HFFc6 (cell line): ENCODE measurements around the gene GNB1. TPM values are rescaled to one million over a fixed set of nuclear protein-coding genes. Genes with fewer than 3 reads are reported as not detected.

Experiments
- DNase-seq: peaks from one replicate; pipeline ENCODE4 v3.0.0-alpha.2; 2018
- H3K27ac Mint-ChIP-seq: 2 replicates; pipeline ENCODE4 v1.8.0; 2020; ENCODE audit warnings: mild to moderate bottlenecking, mixed read lengths
- H3K27me3 Mint-ChIP-seq: 2 replicates; pipeline ENCODE4 v1.8.0; 2021; ENCODE audit warnings: mild to moderate bottlenecking, moderate library complexity, mixed read lengths; ENCODE audit not compliant: insufficient read depth
- H3K36me3 Mint-ChIP-seq: 2 replicates; pipeline ENCODE4 v1.8.0; 2021; ENCODE audit warnings: low read depth, mixed read lengths
- H3K4me1 Mint-ChIP-seq: 2 replicates; pipeline ENCODE4 v1.8.0; 2020; ENCODE audit warnings: low read depth, mixed read lengths
- H3K4me3 Mint-ChIP-seq: 2 replicates; pipeline ENCODE4 v1.8.0; 2020; ENCODE audit warnings: mild to moderate bottlenecking, moderate library complexity, mixed read lengths
- H3K9me3 Mint-ChIP-seq: 2 replicates; pipeline ENCODE4 v1.8.0; 2020; ENCODE audit warnings: mild to moderate bottlenecking, mixed read lengths
- total RNA-seq, 6 experiments: library from RNA; stranded (reverse); fragmentation: NEBNext Ultra II Directional; extraction: Animal tissue kit (Norgen Biotek cat#: 25700); gene quantifications; 2 replicates in 1 of 6; 3 replicates in 5 of 6; pipeline ENCODE4 v1.2.3, GENCODE V29; 2021
- TF ChIP-seq, protein P1 (sequence below): fragments of 200-600 bp; sonication (generic); IDR thresholded peaks from 2 replicates; pipeline ENCODE4 v1.5.0; 2021; ENCODE audit warnings: antibody characterized with exemption, mild to moderate bottlenecking

The GNB1 gene
- total RNA-seq, 6 experiments from 2014 or later, result 502 to 618 (median 574) TPM

DNA sequence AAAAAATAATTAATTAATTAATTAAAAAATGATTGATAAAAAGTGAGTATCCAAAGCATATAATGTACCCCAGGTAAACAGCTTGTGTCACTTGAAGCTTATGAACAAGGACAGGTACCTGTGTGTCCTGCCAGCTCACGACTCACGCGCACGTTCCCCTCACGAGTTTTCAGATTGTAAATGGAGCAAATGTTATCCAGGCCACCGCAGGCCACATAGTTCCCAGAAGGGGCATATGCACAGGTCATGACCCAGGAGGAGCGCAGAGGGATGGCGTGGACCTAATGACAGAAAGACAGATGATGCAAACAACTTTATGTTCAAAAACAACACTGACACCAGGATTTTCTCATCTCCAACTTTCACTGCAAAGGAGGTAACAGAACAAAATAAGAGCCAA, 86.6 kb downstream of the GNB1 start:
- Mint-ChIP-seq H3K4me1 (no peaks in the 10 kb centered on the region; the same call in 1 of the 2 replicates), H3K36me3 (peaks cover 33% of the 10 kb centered on the region), H3K9me3 (no peaks in the 10 kb centered on the region), H3K27ac (no peak overlapping the region), H3K27me3 (peaks cover 17% of the 10 kb centered on the region), H3K4me3 (no peak overlapping the region)
- DNase-seq, result no peak
- TF ChIP-seq, protein P1, sequence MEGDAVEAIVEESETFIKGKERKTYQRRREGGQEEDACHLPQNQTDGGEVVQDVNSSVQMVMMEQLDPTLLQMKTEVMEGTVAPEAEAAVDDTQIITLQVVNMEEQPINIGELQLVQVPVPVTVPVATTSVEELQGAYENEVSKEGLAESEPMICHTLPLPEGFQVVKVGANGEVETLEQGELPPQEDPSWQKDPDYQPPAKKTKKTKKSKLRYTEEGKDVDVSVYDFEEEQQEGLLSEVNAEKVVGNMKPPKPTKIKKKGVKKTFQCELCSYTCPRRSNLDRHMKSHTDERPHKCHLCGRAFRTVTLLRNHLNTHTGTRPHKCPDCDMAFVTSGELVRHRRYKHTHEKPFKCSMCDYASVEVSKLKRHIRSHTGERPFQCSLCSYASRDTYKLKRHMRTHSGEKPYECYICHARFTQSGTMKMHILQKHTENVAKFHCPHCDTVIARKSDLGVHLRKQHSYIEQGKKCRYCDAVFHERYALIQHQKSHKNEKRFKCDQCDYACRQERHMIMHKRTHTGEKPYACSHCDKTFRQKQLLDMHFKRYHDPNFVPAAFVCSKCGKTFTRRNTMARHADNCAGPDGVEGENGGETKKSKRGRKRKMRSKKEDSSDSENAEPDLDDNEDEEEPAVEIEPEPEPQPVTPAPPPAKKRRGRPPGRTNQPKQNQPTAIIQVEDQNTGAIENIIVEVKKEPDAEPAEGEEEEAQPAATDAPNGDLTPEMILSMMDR, result no peak

DNA sequence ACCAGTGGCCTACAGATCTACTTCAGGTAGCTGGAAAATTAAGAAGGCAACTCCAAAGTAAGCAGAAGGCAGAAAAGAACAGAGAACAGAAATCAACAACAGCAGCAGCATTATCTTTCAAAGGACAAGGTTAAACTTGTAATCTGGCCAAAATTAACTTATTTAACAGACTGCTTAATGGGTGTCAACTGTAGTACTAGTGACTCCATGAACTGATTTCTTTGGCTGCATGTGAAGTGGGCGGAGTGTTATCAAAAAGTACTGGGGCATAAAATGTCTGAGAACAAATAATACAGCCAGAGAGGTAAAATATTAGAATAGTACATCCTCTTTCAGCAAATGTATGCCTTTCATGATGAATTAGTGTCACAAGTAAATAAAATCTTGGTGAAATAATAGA, 88.0 kb downstream of the GNB1 start:
- Mint-ChIP-seq H3K36me3 (peaks cover 34% of the 10 kb centered on the region), H3K27me3 (peaks cover 13% of the 10 kb centered on the region), H3K4me3 (no peak overlapping the region), H3K4me1 (no peaks in the 10 kb centered on the region; the same call in 1 of the 2 replicates), H3K9me3 (no peaks in the 10 kb centered on the region), H3K27ac (peak overlapping the region; percentile 11; the same call in 1 of the 2 replicates)
- TF ChIP-seq, protein P1, result no peak
- no peak for DNase-seq

DNA sequence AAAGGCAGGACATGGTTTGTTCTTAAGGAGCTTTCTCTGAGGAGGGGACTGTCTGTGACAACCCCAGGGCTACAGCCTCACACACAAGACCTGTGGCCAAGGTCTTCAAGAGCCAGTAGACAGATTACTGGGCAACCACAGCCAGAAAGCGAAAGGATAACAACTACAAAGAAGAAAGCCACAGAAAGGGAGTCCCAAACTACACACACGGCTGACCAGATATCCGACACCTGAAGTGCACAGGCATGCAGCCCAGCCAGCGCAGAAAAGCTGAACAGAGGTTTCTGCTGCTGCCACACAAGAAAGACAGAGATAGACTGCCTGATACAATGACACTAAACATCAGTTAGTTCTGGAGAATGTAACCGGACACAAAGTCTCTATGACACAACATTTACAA, 91.2 kb downstream of the GNB1 start:
- Mint-ChIP-seq H3K27me3 (peaks cover 17% of the 10 kb centered on the region), H3K4me3 (no peak overlapping the region), H3K27ac (peak overlapping the region; percentile 23; the same call in 1 of the 2 replicates), H3K36me3 (peaks cover 36% of the 10 kb centered on the region), H3K4me1 (no peaks in the 10 kb centered on the region; the same call in 1 of the 2 replicates), H3K9me3 (no peaks in the 10 kb centered on the region)
- TF ChIP-seq, protein P1, result no peak
- DNase-seq, result no peak

DNA sequence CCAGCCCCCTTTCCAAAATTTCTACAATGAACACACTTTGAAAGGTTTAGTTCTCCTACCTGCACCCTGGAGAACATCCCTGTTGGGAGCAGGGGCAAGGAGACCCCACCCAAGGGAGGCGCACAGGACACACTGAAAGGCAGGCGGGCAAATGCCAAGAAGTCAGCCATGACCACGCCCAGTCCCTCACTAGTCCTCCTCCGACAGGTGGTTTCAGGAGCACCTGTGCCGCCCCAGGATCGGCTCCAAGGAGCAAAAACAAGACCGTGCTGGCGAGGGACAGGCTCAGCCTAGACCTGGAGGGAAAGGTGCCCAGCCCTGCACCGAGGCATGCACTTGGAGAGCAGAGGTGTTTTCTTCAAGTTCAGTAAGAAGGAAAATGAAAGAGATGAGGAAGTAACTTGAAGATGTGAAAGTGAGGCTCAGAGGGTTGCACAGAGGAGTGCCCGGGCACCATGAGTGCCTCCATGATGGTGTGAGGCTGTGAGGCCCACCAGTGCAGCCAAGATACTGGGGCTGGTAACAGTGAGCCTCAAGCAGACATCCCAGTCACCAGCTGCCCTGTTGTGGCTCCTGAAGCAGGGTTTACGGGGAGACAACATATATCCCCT, 93.1 kb downstream of the GNB1 start:
- H3K4me3 Mint-ChIP-seq, result no peak overlapping the region
- H3K36me3 Mint-ChIP-seq, result peaks cover 39% of the 10 kb centered on the region
- no peak overlapping the region for H3K27ac Mint-ChIP-seq
- TF ChIP-seq, protein P1, result no peak
- H3K27me3 Mint-ChIP-seq, result peaks cover 16% of the 10 kb centered on the region
- H3K4me1 Mint-ChIP-seq, result no peaks in the 10 kb centered on the region; the same call in 1 of the 2 replicates
- DNase-seq, result no peak
- H3K9me3 Mint-ChIP-seq, result no peaks in the 10 kb centered on the region; the same call in 1 of the 2 replicates

DNA sequence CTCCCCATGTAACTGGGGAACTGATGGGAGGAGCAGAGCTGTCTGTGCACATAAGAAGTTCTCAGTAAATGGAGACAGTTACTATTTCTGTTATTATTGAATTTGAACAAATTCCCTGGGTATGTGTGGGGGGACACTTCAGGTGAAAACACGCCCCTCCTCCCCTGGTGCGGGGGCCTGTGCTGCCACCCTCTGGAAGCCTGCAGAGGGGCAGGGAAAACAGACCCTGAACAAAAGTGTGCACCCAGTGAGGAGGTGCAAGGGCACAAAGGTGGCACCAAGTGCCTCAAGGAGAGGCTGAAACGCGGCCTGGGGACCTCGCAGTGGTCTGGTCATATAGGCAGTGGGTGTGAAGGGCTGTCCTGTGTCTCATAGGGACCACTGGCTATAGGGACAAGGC, 94.4 kb downstream of the GNB1 start:
- H3K4me1 Mint-ChIP-seq, result no peaks in the 10 kb centered on the region; the same call in 1 of the 2 replicates
- H3K4me3 Mint-ChIP-seq, result no peak overlapping the region
- H3K27me3 Mint-ChIP-seq, result peaks cover 16% of the 10 kb centered on the region
- 0 out of 2 replicates have a peak overlapping the region, but pooled peaks have one; percentile 26 for H3K27ac Mint-ChIP-seq
- DNase-seq, result no peak
- TF ChIP-seq, protein P1, result peak; percentile 32; the same call in 1 of the 2 replicates
- peaks cover 36% of the 10 kb centered on the region for H3K36me3 Mint-ChIP-seq
- no peaks in the 10 kb centered on the region; the same call in 1 of the 2 replicates for H3K9me3 Mint-ChIP-seq
